HG03045 (cell line): ENCODE measurements around the gene ST8SIA2.
"Not testable (repeated sequence)": the region's sequence is repeated elsewhere in the genome, so short reads cannot be mapped to it uniquely, and the experiment has no call there.

ENCODE experiments used
- ATAC-seq: cut with Tn5 transposase; IDR thresholded peaks from one replicate; pipeline ENCODE4 v1.9.1; 2021; ENCODE audit warnings: mild to moderate bottlenecking, moderate library complexity; ENCODE audit not compliant: unreplicated experiment

Gene ST8SIA2

GRCh38 chr15:92435145-92435544 is 41.5 kb downstream of the ST8SIA2 start:
- ATAC-seq = no peak

- ATAC-seq = no peak
Observed at GRCh38 chr15:92438471-92438870, 44.8 kb downstream of the ST8SIA2 start.

GRCh38 chr15:92443381-92443780 is 49.7 kb downstream of the ST8SIA2 start:
- no peak for ATAC-seq

DNA sequence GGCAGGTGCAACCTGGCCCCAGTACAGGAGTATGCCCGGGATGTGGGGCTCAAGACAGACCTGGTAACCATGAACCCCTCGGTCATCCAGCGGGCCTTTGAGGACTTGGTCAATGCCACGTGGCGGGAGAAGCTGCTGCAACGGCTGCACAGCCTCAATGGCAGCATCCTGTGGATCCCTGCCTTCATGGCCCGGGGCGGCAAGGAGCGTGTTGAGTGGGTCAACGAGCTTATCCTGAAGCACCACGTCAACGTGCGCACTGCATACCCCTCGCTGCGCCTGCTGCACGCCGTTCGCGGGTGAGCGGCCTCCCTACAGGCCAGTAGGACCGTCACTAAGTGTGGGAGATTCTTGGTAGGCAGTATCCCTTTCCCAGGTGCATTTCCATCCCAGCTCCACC is 51.0 kb downstream of the ST8SIA2 start:
- ATAC-seq = no peak

GRCh38 chr15:92448370-92448769 is 54.7 kb downstream of the ST8SIA2 start:
- ATAC-seq = no peak

- no peak for ATAC-seq
Observed at GRCh38 chr15:92449476-92449875, 55.8 kb downstream of the ST8SIA2 start.

- no peak for ATAC-seq
Observed at GRCh38 chr15:92451225-92451825, 57.6 kb downstream of the ST8SIA2 start.

GRCh38 chr15:92452143-92452542 is 58.5 kb downstream of the ST8SIA2 start:
- no peak for ATAC-seq

GRCh38 chr15:92453607-92454006 is 59.9 kb downstream of the ST8SIA2 start:
- ATAC-seq = no peak

- no peak for ATAC-seq
Observed at GRCh38 chr15:92454555-92455105, 60.9 kb downstream of the ST8SIA2 start.

DNA sequence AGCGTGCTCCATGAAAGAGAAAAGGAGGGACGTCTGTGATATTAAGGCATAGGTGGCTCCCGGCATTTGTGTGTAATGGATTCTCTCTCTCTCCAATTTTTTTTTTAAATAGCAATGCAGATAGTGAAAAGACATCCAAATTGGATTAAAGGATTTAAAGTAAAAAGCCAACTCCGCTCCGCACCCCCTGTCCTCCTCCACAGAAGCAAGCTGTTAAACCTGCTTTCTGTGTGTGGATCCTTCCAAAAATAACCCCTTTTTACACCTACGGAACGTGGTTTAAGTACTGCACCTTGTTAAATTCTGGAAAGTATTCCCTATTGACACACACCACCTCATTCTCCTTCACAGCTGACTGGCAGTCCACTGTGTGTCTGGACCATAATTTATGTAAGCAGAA is 61.6 kb downstream of the ST8SIA2 start:
- no peak for ATAC-seq

GRCh38 chr15:92457471-92458041 is 63.9 kb downstream of the ST8SIA2 start:
- no peak for ATAC-seq

- no peak for ATAC-seq
Observed at GRCh38 chr15:92460023-92460422, 66.3 kb downstream of the ST8SIA2 start.

GRCh38 chr15:92462424-92463125 is 68.9 kb downstream of the ST8SIA2 start:
- no peak for ATAC-seq

GRCh38 chr15:92463352-92463751 is 69.7 kb downstream of the ST8SIA2 start:
- no peak for ATAC-seq

- no peak for ATAC-seq
Observed at GRCh38 chr15:92463826-92464225, 70.1 kb downstream of the ST8SIA2 start.

DNA sequence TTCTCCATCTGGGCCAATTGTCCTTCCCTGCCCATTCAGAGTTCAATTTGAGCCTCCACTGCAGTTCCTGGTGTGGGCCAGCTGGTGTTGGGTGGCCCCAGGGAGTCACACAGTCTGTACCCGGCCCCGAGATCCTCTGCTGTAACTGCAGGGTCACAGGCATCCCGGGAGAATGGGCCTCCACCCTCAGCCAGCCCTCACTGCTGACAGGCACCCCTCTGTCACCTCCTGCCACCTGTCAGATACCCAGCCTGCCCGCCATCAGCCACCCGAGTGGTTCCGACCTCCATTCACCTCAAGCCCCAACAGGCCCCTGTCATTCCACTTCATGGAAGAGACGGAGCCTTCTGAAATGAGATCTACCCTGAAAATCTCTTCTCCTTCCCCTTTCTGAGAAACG is 73.2 kb downstream of the ST8SIA2 start:
- no peak for ATAC-seq

- ATAC-seq = no peak
Observed at GRCh38 chr15:92467245-92467644, 73.6 kb downstream of the ST8SIA2 start.

DNA sequence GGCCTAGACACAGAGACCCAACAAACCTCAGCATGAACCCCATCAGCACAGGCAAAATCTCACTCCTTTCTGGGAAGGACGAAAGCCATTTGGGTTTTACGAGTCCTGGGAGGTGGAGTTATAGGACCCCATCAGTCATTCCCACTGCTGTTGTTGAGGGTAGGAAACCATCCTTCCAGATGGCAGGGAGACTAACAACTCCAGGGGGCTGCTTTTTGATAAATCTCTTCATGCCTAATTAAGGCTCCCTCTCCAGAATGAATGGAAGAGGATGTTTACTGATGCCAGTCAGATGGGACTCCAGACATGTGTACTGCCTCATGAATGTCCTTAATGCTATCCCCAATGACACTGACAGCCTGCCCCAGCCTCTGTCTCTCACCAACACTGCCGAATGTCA is 75.3 kb downstream of the ST8SIA2 start:
- no peak for ATAC-seq

DNA sequence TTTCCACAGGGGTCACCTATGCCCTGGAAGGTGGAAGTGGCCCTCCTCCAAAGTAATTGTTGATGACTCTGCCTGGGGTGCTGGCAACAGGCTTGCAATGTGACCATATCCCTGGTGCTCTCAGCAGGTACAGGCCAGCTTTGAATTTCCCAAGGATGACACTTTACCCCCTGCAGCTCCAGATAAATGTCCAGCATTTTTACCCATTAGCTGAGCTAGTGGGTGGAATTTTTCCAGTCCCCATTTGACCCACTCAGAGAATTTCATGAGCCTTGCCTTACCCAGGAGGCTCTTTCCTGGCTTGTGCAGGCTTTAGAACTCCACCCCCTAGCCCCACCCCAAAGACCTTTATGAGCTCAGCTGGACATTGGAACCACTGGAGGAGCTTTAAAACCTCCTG is 77.6 kb downstream of the ST8SIA2 start:
- ATAC-seq = no peak

DNA sequence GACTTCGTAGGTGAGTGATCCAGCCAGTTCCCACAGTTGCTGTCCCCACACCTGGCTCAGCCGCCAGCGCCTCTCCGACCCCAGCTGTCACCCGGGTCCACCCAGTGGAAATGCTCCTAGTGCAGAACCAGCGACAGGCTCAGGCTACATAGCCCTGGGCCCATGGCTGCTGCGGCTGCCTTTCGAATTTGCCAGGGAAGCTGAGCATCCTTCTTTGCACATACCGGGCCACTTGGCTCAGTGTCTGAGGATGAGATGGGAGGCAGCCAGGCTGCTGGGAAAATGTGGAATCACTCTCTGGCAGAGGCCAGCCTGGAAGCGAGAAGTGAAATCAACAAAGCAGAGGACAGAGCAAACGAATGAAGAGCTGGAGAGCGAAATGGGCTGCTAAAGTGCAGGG is 80.1 kb downstream of the ST8SIA2 start:
- ATAC-seq = no peak

DNA sequence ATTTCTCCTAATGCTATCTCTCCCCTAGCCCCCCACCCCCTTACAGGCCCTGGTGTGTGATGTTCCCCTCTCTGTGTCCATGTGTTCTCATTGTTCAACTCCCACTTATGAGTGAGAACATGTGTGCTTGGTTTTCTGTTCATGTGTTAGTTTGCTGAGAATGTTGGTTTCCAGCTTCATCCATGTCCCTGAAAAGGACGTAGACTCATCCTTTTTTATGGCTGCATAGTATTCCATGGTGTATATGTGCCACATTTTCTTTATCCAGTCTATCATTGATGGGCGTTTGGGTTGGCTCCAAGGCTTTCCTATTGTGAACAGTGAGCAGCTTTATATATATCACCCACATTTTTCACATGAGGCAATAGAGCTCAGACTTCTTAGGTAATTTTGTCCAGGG is 86.0 kb downstream of the ST8SIA2 start:
- not testable (repeated sequence) for ATAC-seq
